A549 (cell line): Measurements from ENCODE around the gene MRPS26. TPM values are rescaled to one million over a fixed set of nuclear protein-coding genes. Genes with fewer than 3 reads are reported as not detected.

Experiments used
- ATAC-seq, 2 experiments: fragments of 200-7000 bp in 1 of 2; fragments of >200 bp in 1 of 2; cut with Nextera tagmentation in 1 of 2; cut with Tn5 transposase in 1 of 2; 3 replicates each; pipeline versions ENCODE4 v1.8.0 to v1.9.1; 2018 to 2020; ENCODE audit warnings: mild to moderate bottlenecking in 1 of 2, moderate library complexity in 1 of 2
- CTCF ChIA-PET: fragments of 300-600 bp; sonication (Branson Sonifier 250); formaldehyde crosslinking; extraction: SDS; loops from one replicate; lab custom pipeline; 2021; ENCODE audit warnings: antibody characterized with exemption, inconsistent platforms; lab: Yijun Ruan, JAX
- POLR2A ChIA-PET: fragments of 350-600 bp; formaldehyde crosslinking; extraction: SDS; loops from one replicate; lab custom pipeline; 2021; ENCODE audit warnings: antibody characterized with exemption, inconsistent platforms; lab: Yijun Ruan, JAX
- DNase-seq, 2 experiments: peaks; one replicate each; pipeline versions ENCODE4 v3.0.0 to v3.0.0-alpha.2; 2011 to 2016; ENCODE audit warnings: low read depth in 1 of 2, low spot score in 1 of 2
- FAIRE-seq: peaks from 2 replicates; lab custom pipeline; 2011; peaks lifted over from hg19 to GRCh38; lab: Jason Lieb, UNC
- H3K27ac ChIP-seq, 2 experiments: fragments of >200 bp; sonication (Bioruptor Twin); formaldehyde crosslinking; 3 replicates each; pipeline ENCODE4 v1.5.1; 2016 to 2017
- H3K4me1 ChIP-seq: fragments of >200 bp; sonication (Bioruptor Twin); formaldehyde crosslinking; 3 replicates; pipeline ENCODE4 v1.6.1; 2016
- H3K4me2 ChIP-seq: fragments of >200 bp; sonication (Bioruptor Twin); formaldehyde crosslinking; 3 replicates; pipeline ENCODE4 v1.6.1; 2016
- H3K4me3 ChIP-seq: fragments of >200 bp; sonication (Bioruptor Twin); formaldehyde crosslinking; 3 replicates; pipeline ENCODE4 v1.5.1; 2016
- H3K9me3 ChIP-seq: fragments of >200 bp; sonication (Bioruptor Twin); formaldehyde crosslinking; 3 replicates; pipeline ENCODE4 v1.6.1; 2016
- BCL3 ChIP-seq: fragments of >200 bp; sonication (Bioruptor Twin); formaldehyde crosslinking; IDR thresholded peaks from 3 replicates; pipeline ENCODE4 v1.6.1; 2016
- BHLHE40 ChIP-seq: IDR thresholded peaks from 2 replicates; pipeline ENCODE4 v1.6.1; 2012; ENCODE audit warnings: low read depth, low read length, inconsistent platforms
- EHF ChIP-seq: fragments of 250-450 bp; sonication (Bioruptor Pico); IDR thresholded peaks from 2 replicates; pipeline ENCODE4 v1.5.0; 2020; ENCODE audit warnings: mild to moderate bottlenecking
- ELK1 ChIP-seq: fragments of 150-350 bp; IDR thresholded peaks from 2 replicates; pipeline ENCODE4 v1.6.1; 2014; ENCODE audit warnings: low read depth, mild to moderate bottlenecking, low read length
- FOSB ChIP-seq: fragments of 250-450 bp; sonication (Bioruptor Pico); IDR thresholded peaks from 2 replicates; pipeline ENCODE4 v1.5.0; 2020; ENCODE audit warnings: mild to moderate bottlenecking, moderate library complexity
- HDAC2 ChIP-seq: fragments of 200-600 bp; sonication (generic); IDR thresholded peaks from 2 replicates; pipeline ENCODE4 v1.6.1; 2016
- HOXA7 ChIP-seq: fragments of 250-450 bp; sonication (Bioruptor Pico); IDR thresholded peaks from 2 replicates; pipeline ENCODE4 v1.5.0; 2020; ENCODE audit warnings: mild to moderate bottlenecking, moderate library complexity
- HOXB13 ChIP-seq: fragments of 250-450 bp; sonication (Bioruptor Pico); IDR thresholded peaks from 2 replicates; pipeline ENCODE4 v1.5.0; 2020; ENCODE audit warnings: low read depth, mild to moderate bottlenecking, moderate library complexity
- JUN ChIP-seq, 2 experiments: fragments of >200 bp; sonication (Bioruptor Twin); formaldehyde crosslinking; IDR thresholded peaks; 2 replicates in 1 of 2; 3 replicates in 1 of 2; pipeline ENCODE4 v1.6.1; 2016 to 2017
- JUNB ChIP-seq: fragments of >200 bp; sonication (Bioruptor Twin); formaldehyde crosslinking; IDR thresholded peaks from 2 replicates; pipeline ENCODE4 v1.6.1; 2016
- KDM1A ChIP-seq: fragments of 200-600 bp; sonication (generic); IDR thresholded peaks from 2 replicates; pipeline ENCODE4 v1.6.1; 2016; ENCODE audit warnings: low read depth, mild to moderate bottlenecking
- MAFK ChIP-seq: fragments of 450-650 bp; IDR thresholded peaks from 2 replicates; pipeline ENCODE4 v1.6.1; 2014; ENCODE audit not compliant: partially characterized antibody
- MAX ChIP-seq: IDR thresholded peaks from 2 replicates; pipeline ENCODE4 v1.6.1; 2012
- MAZ ChIP-seq: fragments of 150-350 bp; IDR thresholded peaks from 2 replicates; pipeline ENCODE4 v1.6.1; 2014; ENCODE audit warnings: antibody characterized with exemption, low read depth, low read length, borderline replicate concordance
- NR3C1 ChIP-seq: fragments of >200 bp; sonication (Bioruptor Twin); formaldehyde crosslinking; IDR thresholded peaks from 3 replicates; pipeline ENCODE4 v1.6.1; 2017
- POLR2A ChIP-seq: IDR thresholded peaks from 2 replicates; pipeline ENCODE4 v1.6.1; 2012; ENCODE audit warnings: mild to moderate bottlenecking, low read length
- RARB ChIP-seq: fragments of 250-450 bp; sonication (Bioruptor Pico); IDR thresholded peaks from 2 replicates; pipeline ENCODE4 v1.8.0; 2021; ENCODE audit warnings: mild to moderate bottlenecking, moderate library complexity
- RCOR1 ChIP-seq: fragments of 150-350 bp; IDR thresholded peaks from 2 replicates; pipeline ENCODE4 v1.6.1; 2014; ENCODE audit warnings: antibody characterized with exemption, low read length, low read depth
- SREBF2 ChIP-seq: fragments of 450-650 bp; IDR thresholded peaks from 2 replicates; pipeline ENCODE4 v1.6.1; 2014; ENCODE audit warnings: mild to moderate bottlenecking, moderate library complexity
- ZC3H11A ChIP-seq: fragments of 450-650 bp; IDR thresholded peaks from 2 replicates; pipeline ENCODE4 v1.6.1; 2014; ENCODE audit warnings: antibody characterized with exemption, mild to moderate bottlenecking
- ZFP36 ChIP-seq: fragments of 450-650 bp; IDR thresholded peaks from 2 replicates; pipeline ENCODE4 v1.6.1; 2014; ENCODE audit warnings: borderline replicate concordance; ENCODE audit not compliant: partially characterized antibody
- ZNF302 ChIP-seq: fragments of 250-450 bp; sonication (Bioruptor Pico); IDR thresholded peaks from 2 replicates; pipeline ENCODE4 v1.9.0; 2021; ENCODE audit warnings: inconsistent platforms, mild to moderate bottlenecking, moderate library complexity
- WGBS: methylation state at CpG from one replicate; pipeline ENCODE4 v1.1.6; 2017; ENCODE audit errors: missing lambda C conversion rate; 5-methylcytosine and 5-hydroxymethylcytosine counted together
- polyA plus RNA-seq, 4 experiments: library from polyadenylated mRNA; depleted of rRNA in 3 of 4; stranded (reverse); fragments of >200 nt; fragmentation: RNase III in 1 of 4; extraction: RNeasy Plus Mini Kit Qiagen cat#74134 plus additional on column Dnase treatment in 1 of 4; gene quantifications; 2 replicates in 3 of 4; 3 replicates in 1 of 4; pipeline ENCODE4 v1.2.3, GENCODE V29; 2011 to 2017
- TF ChIP-seq, protein P1 (sequence below): fragments of 250-450 bp; sonication (Bioruptor Pico); IDR thresholded peaks from 2 replicates; pipeline ENCODE4 v1.5.0; 2020; ENCODE audit warnings: low read depth, mild to moderate bottlenecking, moderate library complexity
- TF ChIP-seq, protein P2 (sequence below): fragments of >200 bp; sonication (Bioruptor Twin); formaldehyde crosslinking; IDR thresholded peaks from 2 replicates; pipeline ENCODE4 v1.6.1; 2016

Gene MRPS26
- polyA plus RNA-seq, 2 of the 4 experiments (the other 2 are of a cell fraction) = 69.4 to 111 TPM

DNA sequence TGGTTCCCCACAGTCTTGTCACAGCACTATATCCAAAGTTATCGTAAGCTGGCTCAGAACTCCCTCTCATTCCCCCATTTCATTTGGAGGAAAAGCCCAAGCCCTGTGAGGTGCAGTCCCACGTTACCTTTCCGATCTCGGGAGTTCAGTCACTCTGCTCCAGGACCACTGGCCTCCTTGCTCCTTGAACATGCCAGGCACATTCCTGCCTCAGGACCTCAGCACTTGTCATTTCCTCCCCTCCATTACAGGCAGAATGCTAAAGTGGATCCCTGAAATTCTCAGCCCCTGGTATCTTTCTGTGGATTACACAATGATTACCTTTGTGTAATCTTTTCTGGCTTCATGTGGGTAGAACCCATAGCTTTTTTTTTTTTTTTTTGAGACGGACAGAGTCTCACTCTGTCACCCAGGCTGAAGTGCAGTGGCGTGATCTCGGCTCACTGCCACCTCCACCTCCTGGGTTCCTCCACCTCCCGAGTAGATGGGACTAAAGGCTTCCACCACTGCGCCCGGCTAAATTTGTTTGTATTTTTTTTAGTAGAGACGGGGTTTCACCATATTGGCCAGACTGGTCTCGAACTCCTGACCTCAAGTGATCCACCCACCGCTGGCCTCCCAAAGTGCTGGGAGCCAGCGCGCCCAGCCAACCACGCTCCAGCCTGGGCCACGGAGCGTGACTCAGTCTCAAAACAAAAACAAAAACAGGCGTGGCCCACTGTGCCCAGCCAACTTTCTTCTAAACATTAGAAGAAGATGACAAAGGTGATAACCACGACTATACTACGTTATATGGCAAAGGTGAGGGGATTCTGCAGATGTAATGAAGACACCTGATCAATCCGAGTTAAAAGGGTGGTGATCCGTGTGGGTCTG, 21.5 kb downstream of the MRPS26 start:
- Histone ChIP-seq H3K4me3 (no peak overlapping the region), H3K27ac (peak overlapping the region in 1 of 2 experiments; percentile 54; a peak in 2 of 6 replicates), H3K4me2 (no peak overlapping the region; the same call in 2 of the 3 replicates), H3K9me3 (no peaks in the 10 kb centered on the region), H3K4me1 (peaks cover 24% of the 10 kb centered on the region)
- ATAC-seq (no peak), FAIRE-seq (no peak), DNase-seq (no peak)
- ChIA-PET POLR2A (no interaction called here), CTCF (interaction anchor here (0.7 to 2.9 kb wide), 4 partner anchors 9 to 66 kb away, joined by 4 to 25 read pairs (median 10); no protein-coding TSS in a partner anchor)
- no peak for TF ChIP-seq HOXB13 (CRISPR knock-in tag)
- no peak for TF ChIP-seq FOSB (CRISPR knock-in tag)
- no peak for TF ChIP-seq JUN (IDR thresholded peaks at IDR 0.05)
- TF ChIP-seq, protein P1, sequence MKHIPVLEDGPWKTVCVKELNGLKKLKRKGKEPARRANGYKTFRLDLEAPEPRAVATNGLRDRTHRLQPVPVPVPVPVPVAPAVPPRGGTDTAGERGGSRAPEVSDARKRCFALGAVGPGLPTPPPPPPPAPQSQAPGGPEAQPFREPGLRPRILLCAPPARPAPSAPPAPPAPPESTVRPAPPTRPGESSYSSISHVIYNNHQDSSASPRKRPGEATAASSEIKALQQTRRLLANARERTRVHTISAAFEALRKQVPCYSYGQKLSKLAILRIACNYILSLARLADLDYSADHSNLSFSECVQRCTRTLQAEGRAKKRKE (CRISPR knock-in tag) = no peak
- no peak for TF ChIP-seq EHF (CRISPR knock-in tag)
- TF ChIP-seq POLR2A = no peak
- TF ChIP-seq SREBF2 = no peak
- no peak for TF ChIP-seq BHLHE40
- TF ChIP-seq JUNB = no peak
- no peak for TF ChIP-seq ELK1
- no peak for TF ChIP-seq ZFP36
- no peak for TF ChIP-seq KDM1A
- no peak for TF ChIP-seq BCL3
- 71% methylated on average over 23 of the region's 23 CpGs for WGBS

- WGBS = 72% methylated on average over 8 of the region's 8 CpGs
- DNase-seq (no peak), ATAC-seq (no peak), FAIRE-seq (no peak)
- Histone ChIP-seq H3K4me3 (no peak overlapping the region), H3K27ac (no peak overlapping the region), H3K4me2 (no peak overlapping the region), H3K9me3 (no peaks in the 10 kb centered on the region), H3K4me1 (peaks cover 24% of the 10 kb centered on the region)
- ChIA-PET CTCF (interaction anchor here (1.8 to 2.9 kb wide), 3 partner anchors 10 to 47 kb away, joined by 7 to 25 read pairs (median 14); no protein-coding TSS in a partner anchor), POLR2A (no interaction called here)
- TF ChIP-seq RARB (CRISPR knock-in tag) = no peak
- TF ChIP-seq, protein P2, sequence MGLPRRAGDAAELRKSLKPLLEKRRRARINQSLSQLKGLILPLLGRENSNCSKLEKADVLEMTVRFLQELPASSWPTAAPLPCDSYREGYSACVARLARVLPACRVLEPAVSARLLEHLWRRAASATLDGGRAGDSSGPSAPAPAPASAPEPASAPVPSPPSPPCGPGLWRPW = no peak
- TF ChIP-seq ZNF302 (CRISPR knock-in tag) = no peak
- no peak for TF ChIP-seq MAFK
- no peak for TF ChIP-seq HDAC2
- no peak for TF ChIP-seq ZC3H11A
- no peak for TF ChIP-seq MAZ
- TF ChIP-seq MAX = no peak
- TF ChIP-seq BCL3 = no peak
- TF ChIP-seq POLR2A = no peak
- TF ChIP-seq BHLHE40 = no peak
- no peak for TF ChIP-seq RCOR1
- no peak for TF ChIP-seq KDM1A
- TF ChIP-seq NR3C1 = no peak
- no peak for TF ChIP-seq HOXA7 (CRISPR knock-in tag)
These were observed 22.2 kb downstream of the MRPS26 start for GRCh38 chr20:3068075-3068474.
